Measurements from ENCODE around the gene ACTL6B. TPM values are rescaled to one million over a fixed set of nuclear protein-coding genes. Genes with fewer than 3 reads are reported as not detected.

ACTL6B gene
- total and polyA plus RNA-seq, 9 of the 15 experiments (the other 6 are each of a cell fraction or from before 2014, with no cell fraction given) = not detected

DNA sequence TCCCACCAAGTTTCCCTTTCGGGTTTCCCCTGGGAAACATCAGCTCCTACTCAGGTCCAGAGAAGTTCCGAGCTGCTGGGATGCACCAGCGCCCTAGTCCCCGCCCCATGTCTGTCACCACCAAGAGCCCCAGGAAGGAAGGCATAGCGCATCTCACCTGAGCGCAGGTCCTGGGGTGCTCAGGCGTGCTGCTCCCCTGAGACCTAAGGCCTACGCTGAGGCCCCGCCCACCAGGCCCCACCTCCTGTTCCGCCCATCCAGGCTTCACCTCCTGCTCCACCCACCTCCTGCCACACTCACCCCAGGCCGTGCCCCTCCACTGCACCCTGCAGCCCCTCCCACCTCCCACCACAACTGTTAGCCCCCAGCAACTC is 13.7 kb downstream of the ACTL6B start (continued):
- TF ChIP-seq ZBTB7A (IDR thresholded peaks at IDR 0.05; ENCODE audit: borderline replicate concordance, control insufficient read depth, low read depth, low read length) = peak; percentile 83
- TF ChIP-seq ZNF23 (CRISPR knock-in tag; IDR thresholded peaks at IDR 0.05) = no peak
- TF ChIP-seq, protein P1, sequence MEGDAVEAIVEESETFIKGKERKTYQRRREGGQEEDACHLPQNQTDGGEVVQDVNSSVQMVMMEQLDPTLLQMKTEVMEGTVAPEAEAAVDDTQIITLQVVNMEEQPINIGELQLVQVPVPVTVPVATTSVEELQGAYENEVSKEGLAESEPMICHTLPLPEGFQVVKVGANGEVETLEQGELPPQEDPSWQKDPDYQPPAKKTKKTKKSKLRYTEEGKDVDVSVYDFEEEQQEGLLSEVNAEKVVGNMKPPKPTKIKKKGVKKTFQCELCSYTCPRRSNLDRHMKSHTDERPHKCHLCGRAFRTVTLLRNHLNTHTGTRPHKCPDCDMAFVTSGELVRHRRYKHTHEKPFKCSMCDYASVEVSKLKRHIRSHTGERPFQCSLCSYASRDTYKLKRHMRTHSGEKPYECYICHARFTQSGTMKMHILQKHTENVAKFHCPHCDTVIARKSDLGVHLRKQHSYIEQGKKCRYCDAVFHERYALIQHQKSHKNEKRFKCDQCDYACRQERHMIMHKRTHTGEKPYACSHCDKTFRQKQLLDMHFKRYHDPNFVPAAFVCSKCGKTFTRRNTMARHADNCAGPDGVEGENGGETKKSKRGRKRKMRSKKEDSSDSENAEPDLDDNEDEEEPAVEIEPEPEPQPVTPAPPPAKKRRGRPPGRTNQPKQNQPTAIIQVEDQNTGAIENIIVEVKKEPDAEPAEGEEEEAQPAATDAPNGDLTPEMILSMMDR (IDR thresholded peaks at IDR 0.05 in 2 of 3, conservative IDR thresholded peaks at IDR 0.05 in 1 of 3; ENCODE audit: insufficient read depth in 2 of 3, low read depth in 1 of 3, low read length in 3 of 3) = 0 out of 6 replicates have a peak, but pooled peaks of 1 of the 3 experiments have one; percentile 1
- TF ChIP-seq, protein P2, sequence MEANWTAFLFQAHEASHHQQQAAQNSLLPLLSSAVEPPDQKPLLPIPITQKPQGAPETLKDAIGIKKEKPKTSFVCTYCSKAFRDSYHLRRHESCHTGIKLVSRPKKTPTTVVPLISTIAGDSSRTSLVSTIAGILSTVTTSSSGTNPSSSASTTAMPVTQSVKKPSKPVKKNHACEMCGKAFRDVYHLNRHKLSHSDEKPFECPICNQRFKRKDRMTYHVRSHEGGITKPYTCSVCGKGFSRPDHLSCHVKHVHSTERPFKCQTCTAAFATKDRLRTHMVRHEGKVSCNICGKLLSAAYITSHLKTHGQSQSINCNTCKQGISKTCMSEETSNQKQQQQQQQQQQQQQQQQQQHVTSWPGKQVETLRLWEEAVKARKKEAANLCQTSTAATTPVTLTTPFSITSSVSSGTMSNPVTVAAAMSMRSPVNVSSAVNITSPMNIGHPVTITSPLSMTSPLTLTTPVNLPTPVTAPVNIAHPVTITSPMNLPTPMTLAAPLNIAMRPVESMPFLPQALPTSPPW (CRISPR knock-in tag; IDR thresholded peaks at IDR 0.05) = no peak
- no peak for TF ChIP-seq HDAC2 (IDR thresholded peaks at IDR 0.05)
- no peak for TF ChIP-seq THRAP3 (IDR thresholded peaks at IDR 0.05; ENCODE audit: borderline replicate concordance)
- peak; percentile 76 for TF ChIP-seq POLR2A (conservative IDR thresholded peaks at IDR 0.05)
- TF ChIP-seq RCOR1 (IDR thresholded peaks at IDR 0.05; ENCODE audit: borderline replicate concordance in 1 of 2, low read depth in 2 of 2, low read length in 2 of 2) = 0 out of 4 replicates have a peak, but pooled peaks of 1 of the 2 experiments have one; percentile 12
- TF ChIP-seq MAFG (tag; conservative IDR thresholded peaks at IDR 0.05) = no peak
- TF ChIP-seq, protein P3, sequence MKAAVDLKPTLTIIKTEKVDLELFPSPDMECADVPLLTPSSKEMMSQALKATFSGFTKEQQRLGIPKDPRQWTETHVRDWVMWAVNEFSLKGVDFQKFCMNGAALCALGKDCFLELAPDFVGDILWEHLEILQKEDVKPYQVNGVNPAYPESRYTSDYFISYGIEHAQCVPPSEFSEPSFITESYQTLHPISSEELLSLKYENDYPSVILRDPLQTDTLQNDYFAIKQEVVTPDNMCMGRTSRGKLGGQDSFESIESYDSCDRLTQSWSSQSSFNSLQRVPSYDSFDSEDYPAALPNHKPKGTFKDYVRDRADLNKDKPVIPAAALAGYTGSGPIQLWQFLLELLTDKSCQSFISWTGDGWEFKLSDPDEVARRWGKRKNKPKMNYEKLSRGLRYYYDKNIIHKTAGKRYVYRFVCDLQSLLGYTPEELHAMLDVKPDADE (conservative IDR thresholded peaks at IDR 0.05; ENCODE audit: control insufficient read depth, low read depth, low read length) = no peak
- no peak for TF ChIP-seq ZNF143 (CRISPR knock-in tag; IDR thresholded peaks at IDR 0.05)
- TF ChIP-seq SIN3A (IDR thresholded peaks at IDR 0.05; ENCODE audit: borderline replicate concordance in 2 of 2, control insufficient read depth in 1 of 2, low read depth in 2 of 2, low read length in 2 of 2) = peak in 1 of 2 experiments; percentile 40; a peak in 1 of 4 replicates
- no peak for TF ChIP-seq KAT2B (IDR thresholded peaks at IDR 0.05; ENCODE audit: low read depth, low read length)
- TF ChIP-seq POLR2AphosphoS5 (IDR thresholded peaks at IDR 0.05; ENCODE audit: control insufficient read depth, insufficient read depth, low read depth, low read length) = peak; percentile 55; the same call in 1 of the 2 replicates
- no peak for TF ChIP-seq GABPB2 (CRISPR knock-in tag; conservative IDR thresholded peaks at IDR 0.05)
- TF ChIP-seq CC2D1A (IDR thresholded peaks at IDR 0.05) = no peak
- no peak for TF ChIP-seq WHSC1 (IDR thresholded peaks at IDR 0.05; ENCODE audit: low read length)
- TF ChIP-seq KAT7 (CRISPR knock-in tag; IDR thresholded peaks at IDR 0.05; ENCODE audit: borderline replicate concordance) = no peak
- TF ChIP-seq TFAM (CRISPR knock-in tag; conservative IDR thresholded peaks at IDR 0.05) = no peak
- TF ChIP-seq PHF21A (IDR thresholded peaks at IDR 0.05; ENCODE audit: borderline replicate concordance, low read depth) = no peak
- TF ChIP-seq NELFE (IDR thresholded peaks at IDR 0.05; ENCODE audit: insufficient read depth, insufficient read length) = no peak
- TF ChIP-seq SUPT5H (IDR thresholded peaks at IDR 0.05) = peak; percentile 67

All from K562 (cell line).